Measurements from ENCODE around the gene B9D2. TPM values are rescaled to one million over a fixed set of nuclear protein-coding genes. Genes with fewer than 3 reads are reported as not detected.

Gene B9D2
- total RNA-seq, 1 donor from 2014 or later: 4.8 TPM

- Mint-ChIP-seq H3K4me3 (no peak overlapping the region), H3K27me3 (ENCODE audit: low read depth) (no peaks in the 10 kb centered on the region), H3K4me1 (no peaks in the 10 kb centered on the region), H3K36me3 (peaks cover 13% of the 10 kb centered on the region), H3K27ac (no peak overlapping the region), H3K9me3 (peaks cover 3% of the 10 kb centered on the region)
- DNase-seq (ENCODE audit: low spot score in 2 of 2, unreplicated experiment in 2 of 2): no peak
- TF ChIP-seq, protein P1, sequence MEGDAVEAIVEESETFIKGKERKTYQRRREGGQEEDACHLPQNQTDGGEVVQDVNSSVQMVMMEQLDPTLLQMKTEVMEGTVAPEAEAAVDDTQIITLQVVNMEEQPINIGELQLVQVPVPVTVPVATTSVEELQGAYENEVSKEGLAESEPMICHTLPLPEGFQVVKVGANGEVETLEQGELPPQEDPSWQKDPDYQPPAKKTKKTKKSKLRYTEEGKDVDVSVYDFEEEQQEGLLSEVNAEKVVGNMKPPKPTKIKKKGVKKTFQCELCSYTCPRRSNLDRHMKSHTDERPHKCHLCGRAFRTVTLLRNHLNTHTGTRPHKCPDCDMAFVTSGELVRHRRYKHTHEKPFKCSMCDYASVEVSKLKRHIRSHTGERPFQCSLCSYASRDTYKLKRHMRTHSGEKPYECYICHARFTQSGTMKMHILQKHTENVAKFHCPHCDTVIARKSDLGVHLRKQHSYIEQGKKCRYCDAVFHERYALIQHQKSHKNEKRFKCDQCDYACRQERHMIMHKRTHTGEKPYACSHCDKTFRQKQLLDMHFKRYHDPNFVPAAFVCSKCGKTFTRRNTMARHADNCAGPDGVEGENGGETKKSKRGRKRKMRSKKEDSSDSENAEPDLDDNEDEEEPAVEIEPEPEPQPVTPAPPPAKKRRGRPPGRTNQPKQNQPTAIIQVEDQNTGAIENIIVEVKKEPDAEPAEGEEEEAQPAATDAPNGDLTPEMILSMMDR (IDR thresholded peaks at IDR 0.05; ENCODE audit: unreplicated experiment): no peak
Measured at GRCh38 chr19:41344162-41344561, 19.8 kb downstream of the B9D2 start.

- Mint-ChIP-seq H3K9me3 (no peaks in the 10 kb centered on the region), H3K36me3 (peaks cover 10% of the 10 kb centered on the region), H3K4me3 (no peak overlapping the region), H3K27ac (no peak overlapping the region), H3K27me3 (ENCODE audit: low read depth) (no peaks in the 10 kb centered on the region), H3K4me1 (no peaks in the 10 kb centered on the region)
- TF ChIP-seq, protein P1 (IDR thresholded peaks at IDR 0.05; ENCODE audit: unreplicated experiment): no peak
- DNase-seq (ENCODE audit: low spot score in 2 of 2, unreplicated experiment in 2 of 2): no peak
Measured at GRCh38 chr19:41341669-41342490, 22.1 kb downstream of the B9D2 start.

DNA sequence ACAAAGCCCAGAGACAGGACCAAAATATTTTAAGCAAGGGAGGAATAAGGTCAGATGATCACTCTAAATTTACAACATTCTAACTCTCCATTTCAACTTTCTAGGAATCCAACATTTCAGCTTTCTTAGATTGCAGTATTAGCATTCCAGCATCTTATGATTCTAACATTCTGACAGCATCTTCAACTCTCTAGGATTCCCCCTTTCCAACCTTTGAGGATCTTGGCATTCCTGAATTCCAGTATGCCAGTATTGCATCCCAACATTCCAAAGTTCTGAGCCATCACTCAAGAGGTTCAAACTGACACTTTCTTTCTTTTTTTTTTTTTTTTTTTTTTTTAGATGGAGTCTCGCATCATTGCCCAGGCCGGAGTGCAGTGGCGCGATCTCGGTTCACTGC lies 24.0 kb downstream of the B9D2 start:
- no peak for DNase-seq (ENCODE audit: low spot score in 2 of 2, unreplicated experiment in 2 of 2)
- no peaks in the 10 kb centered on the region for H3K27me3 Mint-ChIP-seq (ENCODE audit: low read depth)
- H3K4me1 Mint-ChIP-seq: no peaks in the 10 kb centered on the region
- H3K4me3 Mint-ChIP-seq: no peak overlapping the region
- TF ChIP-seq, protein P1 (IDR thresholded peaks at IDR 0.05; ENCODE audit: unreplicated experiment): no peak
- no peak overlapping the region for H3K27ac Mint-ChIP-seq
- peaks cover 9% of the 10 kb centered on the region for H3K36me3 Mint-ChIP-seq
- no peaks in the 10 kb centered on the region for H3K9me3 Mint-ChIP-seq

DNA sequence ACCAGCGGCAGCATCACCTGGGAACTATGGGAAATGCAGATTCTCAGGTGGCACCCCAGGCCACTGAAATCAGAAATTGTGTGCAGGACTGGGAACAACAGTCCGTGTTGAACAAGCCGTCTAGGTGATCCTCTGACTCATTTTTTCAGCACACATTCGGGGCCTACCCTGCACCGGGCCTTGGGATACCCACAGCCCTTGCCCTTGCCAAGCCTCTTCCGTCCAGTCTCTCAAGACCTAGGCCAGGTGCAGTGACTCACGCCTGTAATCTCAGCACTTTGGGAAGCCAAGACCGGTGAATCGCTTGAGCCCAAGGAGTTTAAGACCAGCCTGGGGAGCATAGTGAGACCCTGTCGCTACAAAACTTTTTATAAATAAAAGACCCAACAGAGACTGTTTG lies 28.5 kb downstream of the B9D2 start:
- no peaks in the 10 kb centered on the region for H3K9me3 Mint-ChIP-seq
- TF ChIP-seq, protein P1 (IDR thresholded peaks at IDR 0.05; ENCODE audit: unreplicated experiment): no peak
- no peaks in the 10 kb centered on the region for H3K4me1 Mint-ChIP-seq
- H3K27ac Mint-ChIP-seq: no peak overlapping the region
- H3K27me3 Mint-ChIP-seq (ENCODE audit: low read depth): no peaks in the 10 kb centered on the region
- no peak overlapping the region for H3K4me3 Mint-ChIP-seq
- H3K36me3 Mint-ChIP-seq: peaks cover 7% of the 10 kb centered on the region
- no peak for DNase-seq (ENCODE audit: low spot score in 2 of 2, unreplicated experiment in 2 of 2)

GRCh38 chr19:41334793-41335192 lies 29.2 kb downstream of the B9D2 start:
- Mint-ChIP-seq H3K27ac (no peak overlapping the region), H3K4me3 (no peak overlapping the region), H3K27me3 (ENCODE audit: low read depth) (no peaks in the 10 kb centered on the region), H3K9me3 (no peaks in the 10 kb centered on the region), H3K4me1 (no peaks in the 10 kb centered on the region), H3K36me3 (peaks cover 5% of the 10 kb centered on the region)
- TF ChIP-seq, protein P1 (IDR thresholded peaks at IDR 0.05; ENCODE audit: unreplicated experiment): no peak
- DNase-seq (ENCODE audit: low spot score in 2 of 2, unreplicated experiment in 2 of 2): no peak

All from mesothelial cell of epicardium (in vitro differentiated cells).